Liver (tissue), 9 donors: ENCODE results near the gene RNPS1. TPM values are rescaled to one million over a fixed set of nuclear protein-coding genes. Genes with fewer than 3 reads are reported as not detected.

Experiments
- DNase-seq: peaks from one replicate; pipeline ENCODE4 v3.0.0-alpha.2; 2017; ENCODE audit warnings: low spot score
- H3K27ac ChIP-seq, 2 donors: one replicate each; pipeline ENCODE4 v1.7.0; 2013; ENCODE audit warnings: inconsistent platforms in 2 of 2, low read length in 2 of 2, control low read depth in 1 of 2, low read depth in 1 of 2, mild to moderate bottlenecking in 1 of 2
- H3K27me3 ChIP-seq, 4 donors: one replicate each; pipeline versions ENCODE4 v1.6.1 to v1.7.0; 2013; ENCODE audit warnings: low read length in 3 of 4, inconsistent platforms in 1 of 4, mild to moderate bottlenecking in 1 of 4, moderate library complexity in 1 of 4; ENCODE audit not compliant: control insufficient read depth in 4 of 4, insufficient read depth in 4 of 4
- H3K36me3 ChIP-seq, 4 donors: one replicate each; pipeline versions ENCODE4 v1.6.1 to v1.7.0; 2013; ENCODE audit warnings: low read length in 3 of 4, mild to moderate bottlenecking in 3 of 4, low read depth in 1 of 4, moderate library complexity in 1 of 4; ENCODE audit not compliant: control insufficient read depth in 4 of 4, insufficient read depth in 3 of 4
- H3K4me1 ChIP-seq, 4 donors: one replicate each; pipeline versions ENCODE4 v1.6.1 to v1.7.0; 2013; ENCODE audit warnings: low read length in 3 of 4, mild to moderate bottlenecking in 3 of 4, moderate library complexity in 1 of 4; ENCODE audit not compliant: control insufficient read depth in 4 of 4, insufficient read depth in 4 of 4
- H3K4me3 ChIP-seq, 3 donors: one replicate each; pipeline versions ENCODE4 v1.6.1 to v1.7.0; 2013; ENCODE audit warnings: low read length in 3 of 3, control low read depth in 1 of 3, low read depth in 1 of 3, mild to moderate bottlenecking in 1 of 3
- H3K9ac ChIP-seq, 2 donors: one replicate each; pipeline ENCODE4 v1.7.0; 2013; ENCODE audit warnings: low read length in 2 of 2, mild to moderate bottlenecking in 2 of 2, moderate library complexity in 2 of 2, control low read depth in 1 of 2, low read depth in 1 of 2
- H3K9me3 ChIP-seq, 4 donors: one replicate each; pipeline versions ENCODE4 v1.6.1 to v1.7.0; 2013; ENCODE audit warnings: low read length in 3 of 4; ENCODE audit not compliant: control insufficient read depth in 4 of 4
- EGR1 ChIP-seq, 2 donors: IDR thresholded peaks; 2 replicates each; pipeline ENCODE4 v1.6.1; 2016 to 2018; ENCODE audit warnings: antibody characterized with exemption in 2 of 2, low read depth in 2 of 2
- FOXA1 ChIP-seq: IDR thresholded peaks from 2 replicates; pipeline ENCODE4 v1.6.1; 2016; ENCODE audit warnings: antibody characterized with exemption
- FOXA2 ChIP-seq: IDR thresholded peaks from 2 replicates; pipeline ENCODE4 v1.6.1; 2016; ENCODE audit warnings: antibody characterized with exemption
- GABPA ChIP-seq, 2 donors: IDR thresholded peaks in 1 of 2; conservative IDR thresholded peaks in 1 of 2; 2 replicates each; pipeline ENCODE4 v1.6.1; 2016; ENCODE audit warnings: antibody characterized with exemption in 2 of 2, mild to moderate bottlenecking in 1 of 2, moderate library complexity in 1 of 2
- HNF4A ChIP-seq, 2 donors: conservative IDR thresholded peaks; 2 replicates each; pipeline ENCODE4 v1.6.1; 2016; ENCODE audit warnings: antibody characterized with exemption in 2 of 2, mild to moderate bottlenecking in 2 of 2
- HNF4G ChIP-seq: IDR thresholded peaks from 2 replicates; pipeline ENCODE4 v1.6.1; 2016; ENCODE audit warnings: antibody characterized with exemption
- JUND ChIP-seq, 2 donors: IDR thresholded peaks; 2 replicates each; pipeline ENCODE4 v1.6.1; 2016; ENCODE audit warnings: antibody characterized with exemption in 2 of 2
- NR2F2 ChIP-seq: IDR thresholded peaks from 2 replicates; pipeline ENCODE4 v1.6.1; 2016; ENCODE audit warnings: antibody characterized with exemption
- RAD21 ChIP-seq, 2 donors: IDR thresholded peaks; 2 replicates each; pipeline ENCODE4 v1.6.1; 2016; ENCODE audit warnings: antibody characterized with exemption in 2 of 2, mild to moderate bottlenecking in 2 of 2
- RXRA ChIP-seq, 2 donors: IDR thresholded peaks; 2 replicates each; pipeline ENCODE4 v1.6.1; 2017 to 2018; ENCODE audit warnings: antibody characterized with exemption in 2 of 2, mild to moderate bottlenecking in 1 of 2
- SP1 ChIP-seq: IDR thresholded peaks from 2 replicates; pipeline ENCODE4 v1.6.1; 2018; ENCODE audit warnings: antibody characterized with exemption, mild to moderate bottlenecking
- TAF1 ChIP-seq: conservative IDR thresholded peaks from 2 replicates; pipeline ENCODE4 v1.6.1; 2016; ENCODE audit warnings: antibody characterized with exemption, mild to moderate bottlenecking
- YY1 ChIP-seq: IDR thresholded peaks from 2 replicates; pipeline ENCODE4 v1.6.1; 2016; ENCODE audit warnings: antibody characterized with exemption, mild to moderate bottlenecking
- WGBS: extraction: QIAGEN DNeasy Blood & Tissue Kit; methylation state at CpG from one replicate; pipeline ENCODE4 v1.1.7; 2013; 5-methylcytosine and 5-hydroxymethylcytosine counted together
- polyA plus RNA-seq, 2 donors: library from polyadenylated mRNA; stranded (reverse) in 1 of 2; unstranded in 1 of 2; fragments of 200-250 nt in 1 of 2; fragments of >200 nt in 1 of 2; fragmentation: Nextera tagmentation in 1 of 2; extraction: Ambion mirVana in 1 of 2; gene quantifications; one replicate each; pipeline versions ENCODE4 v1.2.1 to v1.2.3, GENCODE V29; 2013 to 2015
- total RNA-seq, 2 donors: library from RNA; depleted of rRNA; stranded (reverse); fragments of >200 nt; gene quantifications; one replicate each; pipeline ENCODE4 v1.2.3, GENCODE V29; 2014
- TF ChIP-seq, protein P1 (sequence below): IDR thresholded peaks from 2 replicates; pipeline ENCODE4 v1.6.1; 2016; ENCODE audit warnings: antibody characterized with exemption, mild to moderate bottlenecking
- TF ChIP-seq, protein P2 (sequence below): IDR thresholded peaks from 2 replicates; pipeline ENCODE4 v1.6.1; 2016; ENCODE audit warnings: antibody characterized with exemption
- TF ChIP-seq, protein P3 (sequence below): IDR thresholded peaks from 2 replicates; pipeline ENCODE4 v1.6.1; 2016; ENCODE audit warnings: antibody characterized with exemption
- TF ChIP-seq, protein P4 (sequence below): fragments of 150-350 bp; IDR thresholded peaks from 2 replicates; pipeline ENCODE4 v1.5.1; 2017; ENCODE audit warnings: improper control_type of control experiment, low read depth, low read length; ENCODE audit not compliant: missing input control
- donor health status: healthy.
- donor health status: healthy.
- donor health status: healthy.
- donor health status: healthy.
- donor health status: healthy.

Gene RNPS1
- total and polyA plus RNA-seq, 4 donors: 31.3 to 38.2 (median 36.7) TPM

DNA sequence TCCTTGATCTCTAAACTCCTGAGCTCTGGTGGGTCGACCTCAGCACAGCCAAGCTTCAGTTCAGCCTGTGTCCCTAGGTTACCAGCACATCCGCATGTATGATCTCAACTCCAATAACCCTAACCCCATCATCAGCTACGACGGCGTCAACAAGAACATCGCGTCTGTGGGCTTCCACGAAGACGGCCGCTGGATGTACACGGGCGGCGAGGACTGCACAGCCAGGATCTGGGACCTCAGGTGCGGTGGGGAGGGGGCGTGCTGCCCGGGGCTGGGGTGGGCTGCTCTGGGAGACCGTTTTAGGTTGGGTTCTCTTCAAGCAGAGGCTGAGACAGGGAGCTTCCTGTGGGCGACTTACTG, 61.5 kb downstream of the RNPS1 start:
- Histone ChIP-seq H3K4me1 (peaks cover 4 to 19% (median 10%) of the 10 kb centered on the region in 4 donors), H3K27me3 (no peaks in the 10 kb centered on the region), H3K9me3 (no peaks in the 10 kb centered on the region), H3K9ac (peak overlapping the region in 1 of 2 donors; percentile 74), H3K36me3 (peaks cover 0 to 21% (median 6%) of the 10 kb centered on the region in 4 donors), H3K27ac (peak overlapping the region; percentile 80 to 98), H3K4me3 (peak overlapping the region in 2 of 3 donors; percentile 50 to 76)
- 84% methylated on average over 18 of the region's 18 CpGs for WGBS
- TF ChIP-seq YY1: no peak
- TF ChIP-seq HNF4A (conservative IDR thresholded peaks at IDR 0.05): no peak
- TF ChIP-seq EGR1 (IDR thresholded peaks at IDR 0.05; ENCODE audit: low read depth in 2 of 2): no peak
- no peak for TF ChIP-seq GABPA (IDR thresholded peaks at IDR 0.05 in 1 of 2, conservative IDR thresholded peaks at IDR 0.05 in 1 of 2)
- no peak for TF ChIP-seq FOXA1
- TF ChIP-seq, protein P1, sequence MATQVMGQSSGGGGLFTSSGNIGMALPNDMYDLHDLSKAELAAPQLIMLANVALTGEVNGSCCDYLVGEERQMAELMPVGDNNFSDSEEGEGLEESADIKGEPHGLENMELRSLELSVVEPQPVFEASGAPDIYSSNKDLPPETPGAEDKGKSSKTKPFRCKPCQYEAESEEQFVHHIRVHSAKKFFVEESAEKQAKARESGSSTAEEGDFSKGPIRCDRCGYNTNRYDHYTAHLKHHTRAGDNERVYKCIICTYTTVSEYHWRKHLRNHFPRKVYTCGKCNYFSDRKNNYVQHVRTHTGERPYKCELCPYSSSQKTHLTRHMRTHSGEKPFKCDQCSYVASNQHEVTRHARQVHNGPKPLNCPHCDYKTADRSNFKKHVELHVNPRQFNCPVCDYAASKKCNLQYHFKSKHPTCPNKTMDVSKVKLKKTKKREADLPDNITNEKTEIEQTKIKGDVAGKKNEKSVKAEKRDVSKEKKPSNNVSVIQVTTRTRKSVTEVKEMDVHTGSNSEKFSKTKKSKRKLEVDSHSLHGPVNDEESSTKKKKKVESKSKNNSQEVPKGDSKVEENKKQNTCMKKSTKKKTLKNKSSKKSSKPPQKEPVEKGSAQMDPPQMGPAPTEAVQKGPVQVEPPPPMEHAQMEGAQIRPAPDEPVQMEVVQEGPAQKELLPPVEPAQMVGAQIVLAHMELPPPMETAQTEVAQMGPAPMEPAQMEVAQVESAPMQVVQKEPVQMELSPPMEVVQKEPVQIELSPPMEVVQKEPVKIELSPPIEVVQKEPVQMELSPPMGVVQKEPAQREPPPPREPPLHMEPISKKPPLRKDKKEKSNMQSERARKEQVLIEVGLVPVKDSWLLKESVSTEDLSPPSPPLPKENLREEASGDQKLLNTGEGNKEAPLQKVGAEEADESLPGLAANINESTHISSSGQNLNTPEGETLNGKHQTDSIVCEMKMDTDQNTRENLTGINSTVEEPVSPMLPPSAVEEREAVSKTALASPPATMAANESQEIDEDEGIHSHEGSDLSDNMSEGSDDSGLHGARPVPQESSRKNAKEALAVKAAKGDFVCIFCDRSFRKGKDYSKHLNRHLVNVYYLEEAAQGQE: no peak
- TF ChIP-seq, protein P2, sequence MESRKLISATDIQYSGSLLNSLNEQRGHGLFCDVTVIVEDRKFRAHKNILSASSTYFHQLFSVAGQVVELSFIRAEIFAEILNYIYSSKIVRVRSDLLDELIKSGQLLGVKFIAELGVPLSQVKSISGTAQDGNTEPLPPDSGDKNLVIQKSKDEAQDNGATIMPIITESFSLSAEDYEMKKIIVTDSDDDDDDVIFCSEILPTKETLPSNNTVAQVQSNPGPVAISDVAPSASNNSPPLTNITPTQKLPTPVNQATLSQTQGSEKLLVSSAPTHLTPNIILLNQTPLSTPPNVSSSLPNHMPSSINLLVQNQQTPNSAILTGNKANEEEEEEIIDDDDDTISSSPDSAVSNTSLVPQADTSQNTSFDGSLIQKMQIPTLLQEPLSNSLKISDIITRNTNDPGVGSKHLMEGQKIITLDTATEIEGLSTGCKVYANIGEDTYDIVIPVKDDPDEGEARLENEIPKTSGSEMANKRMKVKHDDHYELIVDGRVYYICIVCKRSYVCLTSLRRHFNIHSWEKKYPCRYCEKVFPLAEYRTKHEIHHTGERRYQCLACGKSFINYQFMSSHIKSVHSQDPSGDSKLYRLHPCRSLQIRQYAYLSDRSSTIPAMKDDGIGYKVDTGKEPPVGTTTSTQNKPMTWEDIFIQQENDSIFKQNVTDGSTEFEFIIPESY: no peak
- TF ChIP-seq HNF4G: no peak
- TF ChIP-seq FOXA2: no peak
- TF ChIP-seq, protein P3, sequence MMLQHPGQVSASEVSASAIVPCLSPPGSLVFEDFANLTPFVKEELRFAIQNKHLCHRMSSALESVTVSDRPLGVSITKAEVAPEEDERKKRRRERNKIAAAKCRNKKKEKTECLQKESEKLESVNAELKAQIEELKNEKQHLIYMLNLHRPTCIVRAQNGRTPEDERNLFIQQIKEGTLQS: no peak
- TF ChIP-seq TAF1: no peak
- no peak for TF ChIP-seq JUND (IDR thresholded peaks at IDR 0.05)
- no peak for TF ChIP-seq RAD21 (IDR thresholded peaks at IDR 0.05)
- TF ChIP-seq NR2F2: no peak
- TF ChIP-seq RXRA (IDR thresholded peaks at IDR 0.05): no peak
- DNase-seq: no peak

DNA sequence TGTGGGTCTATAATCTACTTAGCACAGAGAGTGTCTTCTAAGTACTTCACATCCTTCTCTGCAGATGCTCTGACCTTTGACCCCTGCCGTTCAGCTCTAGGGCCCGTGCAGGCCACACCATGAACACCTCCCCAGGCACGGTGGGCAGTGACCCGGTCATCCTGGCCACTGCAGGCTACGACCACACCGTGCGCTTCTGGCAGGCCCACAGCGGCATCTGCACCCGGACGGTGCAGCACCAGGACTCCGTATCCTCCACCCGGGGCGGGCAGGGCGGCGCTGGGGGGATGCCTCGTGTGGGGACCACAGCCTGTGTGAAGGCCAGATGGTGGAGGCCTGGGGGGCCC, 62.0 kb downstream of the RNPS1 start:
- DNase-seq: no peak
- Histone ChIP-seq H3K27me3 (no peaks in the 10 kb centered on the region), H3K4me3 (peak overlapping the region; percentile 50 to 80 (median 76)), H3K9me3 (no peaks in the 10 kb centered on the region), H3K4me1 (peaks cover 4 to 19% (median 10%) of the 10 kb centered on the region in 4 donors), H3K27ac (peak overlapping the region; percentile 80 to 98), H3K9ac (peak overlapping the region in 1 of 2 donors; percentile 74), H3K36me3 (peaks cover 0 to 21% (median 6%) of the 10 kb centered on the region in 4 donors)
- 11% methylated on average over 16 of the region's 16 CpGs for WGBS
- TF ChIP-seq SP1 (no peak), HNF4G (no peak), HNF4A (conservative IDR thresholded peaks at IDR 0.05) (no peak), FOXA2 (no peak), TAF1 (no peak), FOXA1 (no peak), JUND (IDR thresholded peaks at IDR 0.05) (no peak)
- TF ChIP-seq, protein P4, sequence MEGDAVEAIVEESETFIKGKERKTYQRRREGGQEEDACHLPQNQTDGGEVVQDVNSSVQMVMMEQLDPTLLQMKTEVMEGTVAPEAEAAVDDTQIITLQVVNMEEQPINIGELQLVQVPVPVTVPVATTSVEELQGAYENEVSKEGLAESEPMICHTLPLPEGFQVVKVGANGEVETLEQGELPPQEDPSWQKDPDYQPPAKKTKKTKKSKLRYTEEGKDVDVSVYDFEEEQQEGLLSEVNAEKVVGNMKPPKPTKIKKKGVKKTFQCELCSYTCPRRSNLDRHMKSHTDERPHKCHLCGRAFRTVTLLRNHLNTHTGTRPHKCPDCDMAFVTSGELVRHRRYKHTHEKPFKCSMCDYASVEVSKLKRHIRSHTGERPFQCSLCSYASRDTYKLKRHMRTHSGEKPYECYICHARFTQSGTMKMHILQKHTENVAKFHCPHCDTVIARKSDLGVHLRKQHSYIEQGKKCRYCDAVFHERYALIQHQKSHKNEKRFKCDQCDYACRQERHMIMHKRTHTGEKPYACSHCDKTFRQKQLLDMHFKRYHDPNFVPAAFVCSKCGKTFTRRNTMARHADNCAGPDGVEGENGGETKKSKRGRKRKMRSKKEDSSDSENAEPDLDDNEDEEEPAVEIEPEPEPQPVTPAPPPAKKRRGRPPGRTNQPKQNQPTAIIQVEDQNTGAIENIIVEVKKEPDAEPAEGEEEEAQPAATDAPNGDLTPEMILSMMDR: no peak
